H1 (cell line): ENCODE measurements around the gene VENTX. TPM values are rescaled to one million over a fixed set of nuclear protein-coding genes. Genes with fewer than 3 reads are reported as not detected.

Experiments used
- ASH2L ChIP-seq: fragments of 200-600, 300-600 bp; sonication (generic); IDR thresholded peaks from one replicate; pipeline ENCODE4 v1.7.1; 2017; ENCODE audit warnings: low read length
- EGR1 ChIP-seq: IDR thresholded peaks from 2 replicates; pipeline ENCODE4 v1.6.1; 2011; ENCODE audit warnings: low read depth, low read length, borderline replicate concordance
- HDAC2 ChIP-seq, 2 experiments: fragments of 300-600 bp in 1 of 2; sonication (generic) in 1 of 2; IDR thresholded peaks; 2 replicates each; pipeline ENCODE4 v1.6.1; 2011 to 2012; ENCODE audit warnings: low read depth in 2 of 2, low read length in 2 of 2, mild to moderate bottlenecking in 2 of 2, moderate library complexity in 2 of 2, borderline replicate concordance in 1 of 2, inconsistent platforms in 1 of 2
- KDM4A ChIP-seq: IDR thresholded peaks from one replicate; pipeline ENCODE4 v1.7.1; 2012; ENCODE audit warnings: low read depth, mild to moderate bottlenecking, moderate library complexity, low read length, inconsistent platforms; ENCODE audit not compliant: severe bottlenecking
- MAFK ChIP-seq: IDR thresholded peaks from 2 replicates; pipeline ENCODE4 v1.6.1; 2012; ENCODE audit warnings: low read depth, mild to moderate bottlenecking, improper control_type of control experiment, low read length
- RAD21 ChIP-seq, 2 experiments: IDR thresholded peaks in 1 of 2; conservative IDR thresholded peaks in 1 of 2; 2 replicates each; pipeline ENCODE4 v1.6.1; 2011; ENCODE audit warnings: low read depth in 2 of 2, low read length in 2 of 2, improper control_type of control experiment in 1 of 2, inconsistent platforms in 1 of 2, mild to moderate bottlenecking in 1 of 2, moderate library complexity in 1 of 2
- RNF2 ChIP-seq: fragments of 200-900, 300-1000 bp; sonication (generic); IDR thresholded peaks from 2 replicates; pipeline ENCODE4 v1.7.1; 2016; ENCODE audit warnings: borderline replicate concordance, low read depth, mild to moderate bottlenecking, antibody characterized with exemption, low read length; ENCODE audit not compliant: poor library complexity, severe bottlenecking; ENCODE audit errors: missing control alignments
- SP4 ChIP-seq: IDR thresholded peaks from 2 replicates; pipeline ENCODE4 v1.6.1; 2012; ENCODE audit warnings: low read length, inconsistent platforms
- polyA plus RNA-seq, 7 experiments: library from polyadenylated mRNA; depleted of rRNA in 3 of 7; stranded (reverse) in 5 of 7; unstranded in 2 of 7; fragments of >200 nt in 5 of 7; fragments of 200-250 nt in 2 of 7; gene quantifications; 1 replicate in 5 of 7; 2 replicates in 1 of 7; 4 replicates in 1 of 7; pipeline versions ENCODE4 v1.2.1 to v1.2.3, GENCODE V29; 2011 to 2013; ENCODE audit warnings: missing spikeins in 2 of 7, mixed read lengths in 2 of 7
- total RNA-seq: library from RNA; stranded (reverse); fragmentation: NEBNext Ultra II Directional; extraction: Animal tissue kit (Norgen Biotek cat#: 25700); gene quantifications from 2 replicates; pipeline ENCODE4 v1.2.1, GENCODE V29; 2021
- TF ChIP-seq, protein P1 (sequence below), 3 experiments: IDR thresholded peaks; 1 replicate in 2 of 3; 2 replicates in 1 of 3; pipeline versions ENCODE4 v1.5.1 to v1.6.1; 2011; ENCODE audit warnings: low read length in 3 of 3, mild to moderate bottlenecking in 3 of 3, inconsistent platforms in 2 of 3, low read depth in 1 of 3, moderate library complexity in 1 of 3; ENCODE audit not compliant: insufficient read depth in 1 of 3; ENCODE audit errors: control extremely low read depth in 1 of 3

VENTX gene
- total and polyA plus RNA-seq, 2 of the 8 experiments (the other 6 are each of a cell fraction or from before 2014, with no cell fraction given) = 5.6 TPM

DNA sequence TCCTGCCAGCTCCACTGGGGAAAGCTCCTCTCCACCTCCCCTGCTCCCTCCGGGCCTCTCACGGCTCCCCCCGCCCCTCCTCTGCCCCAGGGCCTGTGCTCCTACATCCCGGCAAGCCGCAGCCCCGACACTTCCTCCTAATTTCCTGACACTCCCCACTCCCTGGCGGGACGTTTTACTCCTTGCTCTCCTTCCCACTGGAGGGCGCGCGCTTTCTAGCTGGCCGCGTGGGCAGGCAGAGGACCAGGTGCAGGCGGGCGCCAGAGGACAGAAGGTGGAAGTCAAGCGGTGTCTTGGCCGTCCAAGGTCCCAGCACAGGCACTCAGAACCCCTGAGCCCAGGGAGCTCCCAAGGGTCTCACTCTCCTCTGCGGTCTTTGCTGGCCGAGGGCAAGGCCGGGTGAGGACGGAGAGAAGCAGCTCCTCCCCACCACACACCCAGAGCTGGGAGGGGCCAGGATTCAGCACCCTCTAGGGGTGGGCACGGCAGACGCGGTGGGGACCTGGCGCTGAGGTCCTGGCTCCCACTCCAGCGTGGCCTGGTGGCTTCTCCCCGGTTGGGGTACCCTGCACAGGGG is 19.9 kb downstream of the VENTX start (continued):
- TF ChIP-seq SP4 (no peak), ASH2L (peak; percentile 56), RNF2 (no peak), RAD21 (IDR thresholded peaks at IDR 0.05 in 1 of 2, conservative IDR thresholded peaks at IDR 0.05 in 1 of 2; ENCODE audit: low read depth in 2 of 2, low read length in 2 of 2) (peak; percentile 11 to 24), KDM4A (peak; percentile 40), HDAC2 (IDR thresholded peaks at IDR 0.05; ENCODE audit: borderline replicate concordance in 1 of 2, low read depth in 2 of 2, low read length in 2 of 2) (peak in 1 of 2 experiments; percentile 43; a peak in 1 of 4 replicates), MAFK (no peak), EGR1 (no peak)
- TF ChIP-seq, protein P1, sequence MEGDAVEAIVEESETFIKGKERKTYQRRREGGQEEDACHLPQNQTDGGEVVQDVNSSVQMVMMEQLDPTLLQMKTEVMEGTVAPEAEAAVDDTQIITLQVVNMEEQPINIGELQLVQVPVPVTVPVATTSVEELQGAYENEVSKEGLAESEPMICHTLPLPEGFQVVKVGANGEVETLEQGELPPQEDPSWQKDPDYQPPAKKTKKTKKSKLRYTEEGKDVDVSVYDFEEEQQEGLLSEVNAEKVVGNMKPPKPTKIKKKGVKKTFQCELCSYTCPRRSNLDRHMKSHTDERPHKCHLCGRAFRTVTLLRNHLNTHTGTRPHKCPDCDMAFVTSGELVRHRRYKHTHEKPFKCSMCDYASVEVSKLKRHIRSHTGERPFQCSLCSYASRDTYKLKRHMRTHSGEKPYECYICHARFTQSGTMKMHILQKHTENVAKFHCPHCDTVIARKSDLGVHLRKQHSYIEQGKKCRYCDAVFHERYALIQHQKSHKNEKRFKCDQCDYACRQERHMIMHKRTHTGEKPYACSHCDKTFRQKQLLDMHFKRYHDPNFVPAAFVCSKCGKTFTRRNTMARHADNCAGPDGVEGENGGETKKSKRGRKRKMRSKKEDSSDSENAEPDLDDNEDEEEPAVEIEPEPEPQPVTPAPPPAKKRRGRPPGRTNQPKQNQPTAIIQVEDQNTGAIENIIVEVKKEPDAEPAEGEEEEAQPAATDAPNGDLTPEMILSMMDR (IDR thresholded peaks at IDR 0.05; ENCODE audit: control extremely low read depth in 1 of 3, insufficient read depth in 1 of 3, low read depth in 1 of 3, low read length in 3 of 3) = peak in 2 of 3 experiments; percentile 10 to 21; a peak in 2 of 4 replicates
